ENCODE results near the gene JARID2. TPM values are rescaled to one million over a fixed set of nuclear protein-coding genes. Genes with fewer than 3 reads are reported as not detected.

Gene JARID2
- total and polyA plus RNA-seq, 2 of the 8 experiments (the other 6 are each of a cell fraction or from before 2014, with no cell fraction given), result 60.1 to 239 TPM

GRCh38 chr6:15304337-15305042, 58.6 kb downstream of the JARID2 start:
- Histone ChIP-seq H3K23me2 (ENCODE audit: low read depth, low read length) (no peaks in the 10 kb centered on the region; the same call in 1 of the 2 replicates), H3K9ac (replicated peaks in 1 of 4; ENCODE audit: extremely low read depth in 1 of 4, low read depth in 3 of 4, low read length in 3 of 4) (no peak overlapping the region), H3K9me3 (ENCODE audit: insufficient read depth in 2 of 2, low read depth in 1 of 2, low read length in 1 of 2) (no peaks in the 10 kb centered on the region), H2BK5ac (ENCODE audit: low read depth, low read length) (no peak overlapping the region), H3K14ac (ENCODE audit: insufficient read length) (no peak overlapping the region), H3K27me3 (replicated peaks in 1 of 4; ENCODE audit: control insufficient read depth in 3 of 4, extremely low read depth in 1 of 4, insufficient read depth in 3 of 4, low read length in 3 of 4) (no peaks in the 10 kb centered on the region), H3K27ac (ENCODE audit: low read depth, low read length) (no peak overlapping the region), H2AFZ (ENCODE audit: low read length) (no peak overlapping the region), H4K91ac (replicated peaks; ENCODE audit: insufficient read length, low read length) (no peak overlapping the region), H2BK15ac (ENCODE audit: low read length) (no peak overlapping the region), H3K79me1 (ENCODE audit: low read depth, low read length) (peaks cover 3% of the 10 kb centered on the region; the same call in 1 of the 2 replicates), H3K4me2 (ENCODE audit: insufficient read depth in 1 of 2, low read depth in 2 of 2, low read length in 2 of 2) (peak overlapping the region in 1 of 2 experiments; percentile 0; a peak in 1 of 4 replicates), H4K5ac (ENCODE audit: insufficient read length, low read depth, low read length) (no peak overlapping the region), H2BK120ac (replicated peaks; ENCODE audit: low read depth, low read length) (no peak overlapping the region), H3K4me3 (ENCODE audit: extremely low read depth in 1 of 4, insufficient read depth in 2 of 4, low read depth in 3 of 4, low read length in 4 of 4) (no peak overlapping the region), H2AK5ac (ENCODE audit: low read depth, low read length) (no peak overlapping the region), H3K4me1 (replicated peaks in 1 of 4; ENCODE audit: control insufficient read depth in 3 of 4, insufficient read depth in 4 of 4, low read length in 3 of 4) (peaks cover 9 to 28% (median 24%) of the 10 kb centered on the region in 4 experiments), H4K20me1 (replicated peaks in 1 of 2; ENCODE audit: control insufficient read depth in 1 of 2, insufficient read depth in 2 of 2, low read length in 2 of 2) (peaks cover 55 to 68% of the 10 kb centered on the region in 2 experiments), H3K56ac (replicated peaks; ENCODE audit: insufficient read length, low read depth, low read length) (no peak overlapping the region), H3K4ac (replicated peaks; ENCODE audit: insufficient read length, low read depth, low read length) (no peak overlapping the region), H2BK12ac (ENCODE audit: low read depth, low read length) (no peak overlapping the region), H4K8ac (ENCODE audit: extremely low read depth, insufficient read depth, low read length) (no peak overlapping the region), H3K18ac (ENCODE audit: extremely low read depth, low read length) (no peak overlapping the region), H3K23ac (ENCODE audit: insufficient read length) (no peak overlapping the region), H3K36me3 (ENCODE audit: control insufficient read depth in 2 of 4, insufficient read depth in 4 of 4, low read length in 3 of 4) (peaks cover 0 to 9% (median 0%) of the 10 kb centered on the region in 4 experiments; a peak in 1 of 8 replicates), H2BK20ac (ENCODE audit: low read length) (no peak overlapping the region), H3K79me2 (ENCODE audit: control insufficient read depth in 1 of 2, insufficient read depth in 2 of 2, low read length in 2 of 2) (peaks cover 89 to 100% of the 10 kb centered on the region in 2 experiments)
- FAIRE-seq (no peak), DNase-seq (ENCODE audit: low read depth in 1 of 2, low spot score in 2 of 2) (peak in 1 of 2 experiments; percentile 45)
- POLR2A ChIA-PET (ENCODE audit: partially characterized antibody), result interaction anchor here (0.5 to 1.3 kb wide), 6 partner anchors 16 to 915 kb away, joined by 3 to 4 read pairs (median 3); no protein-coding TSS in a partner anchor
- WGBS, 2 experiments (ENCODE audit: extremely low coverage in 1 of 2, insufficient coverage in 1 of 2, insufficient read length in 1 of 2, insufficient replicate concordance in 2 of 2, low coverage in 1 of 2, low lambda C conversion rate in 2 of 2, missing lambda C conversion rate in 1 of 2), result 83% methylated on average over 4 of the region's 4 CpGs; no CpG with 5 or more reads in 1 of the 2 experiments
- CTCF ChIA-PET (ENCODE audit: partially characterized antibody), result interaction anchor here (1.3 to 1.6 kb wide), 2 partner anchors 16 to 26 kb away, joined by 3 to 5 read pairs; no protein-coding TSS in a partner anchor
- TF ChIP-seq KDM5A (IDR thresholded peaks at IDR 0.05; ENCODE audit: low read length) (no peak), HDAC2 (IDR thresholded peaks at IDR 0.05; ENCODE audit: borderline replicate concordance in 1 of 2, low read depth in 2 of 2, low read length in 2 of 2) (no peak), BCL11A (IDR thresholded peaks at IDR 0.05; ENCODE audit: low read depth in 2 of 2, low read length in 2 of 2) (no peak), EGR1 (IDR thresholded peaks at IDR 0.05; ENCODE audit: borderline replicate concordance, low read depth, low read length) (no peak), KDM4A (IDR thresholded peaks at IDR 0.05; ENCODE audit: low read depth, low read length, severe bottlenecking) (no peak), TAF1 (IDR thresholded peaks at IDR 0.05; ENCODE audit: low read depth, low read length) (no peak), EP300 (IDR thresholded peaks at IDR 0.05; ENCODE audit: borderline replicate concordance in 1 of 2, low read depth in 2 of 2, low read length in 2 of 2) (no peak), SIX5 (IDR thresholded peaks at IDR 0.05; ENCODE audit: low read depth, low read length) (no peak), CTBP2 (IDR thresholded peaks at IDR 0.05; ENCODE audit: borderline replicate concordance, insufficient read depth, insufficient read length, low read length) (no peak), PHF8 (conservative IDR thresholded peaks at IDR 0.05; ENCODE audit: low read depth, low read length) (no peak), SP4 (IDR thresholded peaks at IDR 0.05; ENCODE audit: low read length) (no peak), MAFK (IDR thresholded peaks at IDR 0.05; ENCODE audit: low read depth, low read length) (no peak)
